GM18520 (cell line): ENCODE measurements around the gene KRTAP10-12.
"Not testable (repeated sequence)": the region's sequence is repeated elsewhere in the genome, so short reads cannot be mapped to it uniquely, and the experiment has no call there.

Source experiments
- ATAC-seq: cut with Tn5 transposase; IDR thresholded peaks from one replicate; pipeline ENCODE4 v1.9.1; 2021; ENCODE audit not compliant: unreplicated experiment

KRTAP10-12 gene

GRCh38 chr21:44697172-44697810 is at the start of gene KRTAP10-12:
KRTAP10-12 (plus strand) TSS chr21:44697172; CDS start chr21:44697202, 30 bp downstream.
- ATAC-seq = not testable (repeated sequence)

GRCh38 chr21:44647222-44647552 is 49.8 kb upstream of the KRTAP10-12 start:
- no peak for ATAC-seq

GRCh38 chr21:44648557-44649311 is 48.2 kb upstream of the KRTAP10-12 start:
- ATAC-seq = no peak

GRCh38 chr21:44649521-44650100 is 47.4 kb upstream of the KRTAP10-12 start:
- ATAC-seq = no peak

- ATAC-seq = no peak
Observed at GRCh38 chr21:44650265-44650972, 46.6 kb upstream of the KRTAP10-12 start.

GRCh38 chr21:44650973-44651675 is 45.8 kb upstream of the KRTAP10-12 start:
- no peak for ATAC-seq

- no peak for ATAC-seq
Observed at GRCh38 chr21:44653123-44653522, 43.8 kb upstream of the KRTAP10-12 start.

GRCh38 chr21:44653656-44654575 is 43.1 kb upstream of the KRTAP10-12 start:
- ATAC-seq = no peak

GRCh38 chr21:44654576-44655175 is 42.3 kb upstream of the KRTAP10-12 start, which contains the start of gene KRTAP12-4:
KRTAP12-4 (minus strand) TSS chr21:44654659; CDS start chr21:44654614, 45 bp downstream.
- no peak for ATAC-seq

GRCh38 chr21:44656868-44657267 is 40.1 kb upstream of the KRTAP10-12 start:
- ATAC-seq = no peak

GRCh38 chr21:44657635-44658540 is 39.1 kb upstream of the KRTAP10-12 start, which contains the start of gene KRTAP12-3:
KRTAP12-3 (plus strand) TSS chr21:44657932; CDS start chr21:44657980, 48 bp downstream.
- no peak for ATAC-seq

- no peak for ATAC-seq
Observed at GRCh38 chr21:44658541-44658910, 38.4 kb upstream of the KRTAP10-12 start.

- no peak for ATAC-seq
Observed at GRCh38 chr21:44658913-44659595, 37.9 kb upstream of the KRTAP10-12 start.

GRCh38 chr21:44661567-44661966 is 35.4 kb upstream of the KRTAP10-12 start:
- ATAC-seq = not testable (repeated sequence)

- ATAC-seq = no peak
Observed at GRCh38 chr21:44664691-44665090, 32.3 kb upstream of the KRTAP10-12 start.

- ATAC-seq = no peak
Observed at GRCh38 chr21:44666401-44667320, 30.3 kb upstream of the KRTAP10-12 start, which contains the start of gene KRTAP12-2. KRTAP12-2 (minus strand) TSS chr21:44666927; CDS start chr21:44666886, 41 bp downstream.
